Karpas-422 (cell line): ENCODE data around the gene NOS1AP. TPM values are rescaled to one million over a fixed set of nuclear protein-coding genes. Genes with fewer than 3 reads are reported as not detected.
"Not testable (repeated sequence)": the region's sequence is repeated elsewhere in the genome, so short reads cannot be mapped to it uniquely, and the experiment has no call there.

Experiments
- DNase-seq: peaks from one replicate; pipeline ENCODE4 v3.0.0-alpha.2; 2015
- H2AFZ ChIP-seq: fragments of 200-600 bp; sonication (generic); 2 replicates; pipeline ENCODE4 v1.6.1; 2014; ENCODE audit warnings: antibody characterized with exemption, low read length, mixed read lengths
- H3K27ac ChIP-seq: fragments of 200-600 bp; sonication (generic); 2 replicates; pipeline ENCODE4 v1.5.1; 2014; ENCODE audit warnings: mild to moderate bottlenecking, low read length, moderate library complexity
- H3K27me3 ChIP-seq: fragments of 200-600 bp; sonication (generic); 2 replicates; pipeline ENCODE4 v1.6.1; 2014; ENCODE audit warnings: low read length, mixed read lengths
- H3K36me3 ChIP-seq: fragments of 200-600 bp; sonication (generic); 2 replicates; pipeline ENCODE4 v1.6.1; 2014; ENCODE audit warnings: low read length, mixed read lengths; ENCODE audit not compliant: insufficient read depth
- H3K4me1 ChIP-seq: fragments of 200-600 bp; sonication (generic); 2 replicates; pipeline ENCODE4 v1.6.1; 2014; ENCODE audit warnings: mild to moderate bottlenecking, low read length, mixed read lengths
- H3K4me2 ChIP-seq: fragments of 200-600 bp; sonication (generic); 2 replicates; pipeline ENCODE4 v1.6.1; 2014; ENCODE audit warnings: low read length, low read depth, mild to moderate bottlenecking; ENCODE audit not compliant: poor library complexity, severe bottlenecking
- H3K4me3 ChIP-seq: fragments of 200-600 bp; sonication (generic); 2 replicates; pipeline ENCODE4 v1.5.1; 2014; ENCODE audit warnings: mild to moderate bottlenecking, antibody characterized with exemption, low read length, mixed read lengths
- H3K79me2 ChIP-seq: fragments of 200-600 bp; sonication (generic); 2 replicates; pipeline ENCODE4 v1.6.1; 2014; ENCODE audit warnings: mild to moderate bottlenecking, low read length, mixed read lengths
- H3K9ac ChIP-seq: fragments of 200-600 bp; sonication (generic); 2 replicates; pipeline ENCODE4 v1.6.0; 2014; ENCODE audit warnings: low read length
- H3K9me2 ChIP-seq: fragments of 200-600 bp; sonication (generic), shearing (Covaris generic); replicated peaks from 2 replicates; pipeline ENCODE4 v1.6.0; 2014; ENCODE audit warnings: mild to moderate bottlenecking, low read length, moderate library complexity; ENCODE audit not compliant: insufficient read depth
- H3K9me3 ChIP-seq: fragments of 300-700, 200-600 bp; sonication (generic); 2 replicates; pipeline ENCODE4 v1.6.1; 2014; ENCODE audit warnings: low read length, mixed read lengths
- H4K20me1 ChIP-seq: fragments of 200-600 bp; sonication (generic); 2 replicates; pipeline ENCODE4 v1.6.1; 2014; ENCODE audit warnings: mild to moderate bottlenecking, antibody characterized with exemption, low read length, low read depth; ENCODE audit not compliant: insufficient read depth
- total RNA-seq: library from RNA; depleted of rRNA; stranded (reverse); fragments of >200 nt; shearing (Covaris generic); gene quantifications from 2 replicates; pipeline ENCODE4 v1.2.3, GENCODE V29; 2014; ENCODE audit warnings: low replicate concordance

Gene NOS1AP
- total RNA-seq, 1 experiment from 2014 or later: not detected

DNA sequence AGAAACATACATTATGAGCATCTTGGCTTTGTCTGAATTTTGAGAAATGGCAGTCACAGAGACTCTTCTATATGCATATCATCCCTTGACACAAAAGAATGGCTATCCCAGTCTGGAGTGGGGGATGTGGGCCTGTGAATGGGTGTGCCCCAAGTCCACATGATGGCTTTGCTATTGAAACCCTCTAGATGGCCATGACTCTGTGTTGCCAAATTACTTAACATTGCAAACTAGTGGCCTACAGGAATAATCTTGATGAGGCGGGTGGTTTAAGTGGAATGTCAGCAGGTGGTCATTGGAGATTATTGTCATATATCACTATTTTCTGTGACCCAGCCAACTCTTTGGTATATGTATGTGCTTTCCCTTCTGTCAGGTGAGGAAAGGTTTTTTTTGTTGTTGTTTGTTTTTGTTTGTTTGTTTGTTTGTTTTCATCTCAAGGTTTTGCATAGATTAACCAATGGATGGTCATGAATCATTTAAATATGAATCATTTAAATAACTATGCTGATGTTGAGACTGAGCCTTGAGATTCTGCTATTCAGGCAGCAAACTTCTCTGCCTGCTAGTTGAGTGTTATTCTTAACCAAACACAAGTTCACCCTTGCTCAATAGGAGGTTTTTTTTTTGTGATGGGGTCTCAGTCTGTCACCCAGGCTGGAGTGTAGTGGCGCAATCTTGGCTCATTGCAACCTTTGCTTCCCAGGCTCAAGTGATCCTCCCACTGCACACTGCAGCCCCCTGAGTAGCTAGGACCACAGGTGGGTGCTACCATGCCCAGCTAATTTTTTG is 103.0 kb downstream of the NOS1AP start:
- no peaks in the 10 kb centered on the region for H3K36me3 ChIP-seq
- H3K27me3 ChIP-seq: no peaks in the 10 kb centered on the region
- no peak for DNase-seq
- no peaks in the 10 kb centered on the region for H3K9me2 ChIP-seq
- no peak overlapping the region for H3K4me3 ChIP-seq
- H3K79me2 ChIP-seq: no peaks in the 10 kb centered on the region
- H3K27ac ChIP-seq: no peak overlapping the region
- no peaks in the 10 kb centered on the region for H4K20me1 ChIP-seq
- no peak overlapping the region for H3K4me2 ChIP-seq
- H3K4me1 ChIP-seq: no peaks in the 10 kb centered on the region
- no peak overlapping the region for H3K9ac ChIP-seq
- no peak overlapping the region for H2AFZ ChIP-seq
- no peaks in the 10 kb centered on the region for H3K9me3 ChIP-seq

DNA sequence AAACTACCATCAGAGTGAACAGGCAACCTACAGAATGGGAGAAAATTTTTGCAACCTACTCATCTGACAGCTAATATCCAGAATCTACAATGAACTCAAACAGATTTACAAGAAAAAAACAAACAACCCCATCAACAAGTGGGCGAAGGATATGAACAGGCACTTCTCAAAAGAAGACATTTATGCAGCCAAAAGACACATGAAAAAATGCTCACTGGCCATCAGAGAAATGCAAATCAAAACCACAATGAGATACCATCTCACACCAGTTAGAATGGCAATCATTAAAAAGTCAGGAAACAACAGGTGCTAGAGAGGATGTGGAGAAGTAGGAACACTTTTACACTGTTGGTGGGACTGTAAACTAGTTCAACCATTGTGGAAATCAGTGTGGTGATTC is 104.1 kb downstream of the NOS1AP start:
- H3K9me2 ChIP-seq, H3K4me3 ChIP-seq, H3K4me1 ChIP-seq, DNase-seq, H3K79me2 ChIP-seq, H2AFZ ChIP-seq, H3K4me2 ChIP-seq, H4K20me1 ChIP-seq, H3K27ac ChIP-seq, H3K36me3 ChIP-seq, H3K9ac ChIP-seq, H3K9me3 ChIP-seq, H3K27me3 ChIP-seq: not testable (repeated sequence)

GRCh38 chr1:162174027-162174426 is 104.5 kb downstream of the NOS1AP start:
- H3K9me3 ChIP-seq, H3K4me1 ChIP-seq, H3K79me2 ChIP-seq: not testable (repeated sequence)

GRCh38 chr1:162175379-162176081 is 106.0 kb downstream of the NOS1AP start:
- Histone ChIP-seq H3K4me2 (no peak overlapping the region), H3K9me2 (no peaks in the 10 kb centered on the region), H4K20me1 (no peaks in the 10 kb centered on the region), H3K9me3 (no peaks in the 10 kb centered on the region), H3K9ac (no peak overlapping the region), H3K36me3 (no peaks in the 10 kb centered on the region), H3K4me3 (no peak overlapping the region), H2AFZ (no peak overlapping the region), H3K79me2 (no peaks in the 10 kb centered on the region), H3K27ac (no peak overlapping the region), H3K27me3 (no peaks in the 10 kb centered on the region), H3K4me1 (no peaks in the 10 kb centered on the region)
- no peak for DNase-seq

More at GRCh38 chr1:162174027-162174426, 104.5 kb downstream of the NOS1AP start:
- H4K20me1 ChIP-seq, H3K9me2 ChIP-seq, H2AFZ ChIP-seq, H3K4me3 ChIP-seq, H3K27me3 ChIP-seq, H3K9ac ChIP-seq, H3K27ac ChIP-seq, H3K36me3 ChIP-seq, H3K4me2 ChIP-seq, DNase-seq: not testable (repeated sequence)

DNA sequence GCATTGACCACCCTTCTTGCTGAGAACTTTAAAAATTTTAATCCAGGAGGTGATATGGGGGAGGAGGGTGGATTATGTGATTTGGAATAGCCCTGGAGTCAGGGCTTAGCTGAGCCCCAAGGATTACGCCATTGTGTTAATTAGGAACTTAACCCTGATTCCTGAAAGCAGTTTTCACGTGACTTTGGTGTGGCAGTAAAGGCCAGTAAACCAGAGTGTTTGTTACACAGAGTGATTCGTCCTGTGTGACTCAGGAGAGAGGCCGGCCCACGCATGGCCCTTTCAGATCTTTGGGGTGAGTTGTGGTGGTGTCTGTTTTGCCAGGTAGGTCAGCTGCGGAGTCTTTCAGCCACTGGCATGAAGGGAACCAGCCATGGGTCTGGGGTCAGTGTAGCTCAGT is 107.6 kb downstream of the NOS1AP start:
- no peaks in the 10 kb centered on the region for H4K20me1 ChIP-seq
- no peak overlapping the region for H3K4me3 ChIP-seq
- no peak overlapping the region for H3K4me2 ChIP-seq
- no peaks in the 10 kb centered on the region for H3K36me3 ChIP-seq
- no peak for DNase-seq
- H3K79me2 ChIP-seq: no peaks in the 10 kb centered on the region
- H3K9me2 ChIP-seq: no peaks in the 10 kb centered on the region
- H3K27me3 ChIP-seq: no peaks in the 10 kb centered on the region
- no peaks in the 10 kb centered on the region for H3K9me3 ChIP-seq
- no peak overlapping the region for H3K9ac ChIP-seq
- no peak overlapping the region for H2AFZ ChIP-seq
- H3K4me1 ChIP-seq: no peaks in the 10 kb centered on the region
- no peak overlapping the region for H3K27ac ChIP-seq

DNA sequence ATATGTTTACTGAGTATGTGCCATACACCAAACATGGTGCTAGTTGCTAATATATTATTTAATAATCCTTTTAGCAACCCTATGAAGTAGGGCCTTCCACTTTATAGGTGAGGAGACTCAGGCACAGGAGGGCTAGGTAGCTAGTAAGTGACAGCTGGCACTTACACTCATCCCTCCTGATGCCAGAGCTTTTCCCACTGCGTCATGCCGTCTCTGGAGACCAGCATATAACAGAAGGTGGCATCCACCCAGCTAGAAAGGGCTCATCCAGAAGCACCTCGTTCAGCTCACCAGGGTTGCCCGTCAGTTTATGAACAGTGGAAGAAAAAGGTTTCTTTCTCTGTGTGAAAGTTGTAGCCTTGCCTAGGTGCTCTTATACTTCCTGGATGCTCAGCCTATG is 108.9 kb downstream of the NOS1AP start:
- DNase-seq: no peak
- H2AFZ ChIP-seq: no peak overlapping the region
- H3K9ac ChIP-seq: no peak overlapping the region
- no peaks in the 10 kb centered on the region for H3K36me3 ChIP-seq
- H3K4me2 ChIP-seq: no peak overlapping the region
- no peak overlapping the region for H3K27ac ChIP-seq
- no peaks in the 10 kb centered on the region for H3K27me3 ChIP-seq
- no peaks in the 10 kb centered on the region for H3K9me2 ChIP-seq
- H3K4me1 ChIP-seq: no peaks in the 10 kb centered on the region
- no peaks in the 10 kb centered on the region for H3K79me2 ChIP-seq
- no peaks in the 10 kb centered on the region for H3K9me3 ChIP-seq
- H4K20me1 ChIP-seq: no peaks in the 10 kb centered on the region
- no peak overlapping the region for H3K4me3 ChIP-seq

DNA sequence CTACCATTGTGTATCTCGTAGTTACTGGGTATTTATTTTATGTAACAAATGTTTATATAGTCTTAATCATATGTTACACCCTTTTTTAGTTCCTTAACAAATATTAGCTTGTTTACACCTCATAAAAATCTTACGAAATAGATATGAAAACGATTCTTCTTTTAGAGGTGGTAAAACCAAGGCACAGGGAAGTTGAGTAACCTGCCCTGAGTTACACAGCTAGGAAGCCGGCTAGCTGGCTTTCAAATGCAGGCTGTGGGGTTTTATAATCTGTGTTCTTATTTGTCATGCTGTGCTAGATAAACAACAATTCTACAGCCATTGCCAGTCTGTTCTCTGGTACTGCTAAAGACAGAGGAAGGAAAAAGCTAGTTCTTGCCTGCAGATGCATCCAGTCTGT is 109.6 kb downstream of the NOS1AP start:
- H3K4me3 ChIP-seq: no peak overlapping the region
- no peaks in the 10 kb centered on the region for H3K36me3 ChIP-seq
- H3K9me3 ChIP-seq: no peaks in the 10 kb centered on the region
- no peak overlapping the region for H2AFZ ChIP-seq
- H3K4me2 ChIP-seq: no peak overlapping the region
- H3K79me2 ChIP-seq: no peaks in the 10 kb centered on the region
- H3K9me2 ChIP-seq: no peaks in the 10 kb centered on the region
- no peaks in the 10 kb centered on the region for H4K20me1 ChIP-seq
- H3K4me1 ChIP-seq: no peaks in the 10 kb centered on the region
- DNase-seq: no peak
- no peak overlapping the region for H3K27ac ChIP-seq
- H3K27me3 ChIP-seq: no peaks in the 10 kb centered on the region
- H3K9ac ChIP-seq: no peak overlapping the region

DNA sequence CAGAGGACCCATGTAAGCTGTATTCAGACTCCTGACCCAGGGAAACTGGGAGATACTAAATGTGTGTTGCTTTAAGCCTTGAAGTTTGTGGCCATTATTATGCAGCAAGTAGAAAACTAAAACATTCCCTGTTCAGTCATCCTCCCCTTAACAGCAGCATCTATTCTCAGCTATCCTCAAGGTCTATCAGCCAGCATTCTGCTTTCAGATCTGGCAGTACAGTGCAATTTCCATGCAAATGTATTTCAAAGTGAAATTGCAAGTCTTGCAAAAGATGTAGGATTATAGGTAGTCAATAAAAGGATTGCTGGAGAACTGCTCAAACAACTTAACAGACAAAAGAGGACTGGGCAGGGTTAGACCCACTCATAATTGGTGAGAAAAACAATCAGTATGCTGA is 111.3 kb downstream of the NOS1AP start:
- no peak overlapping the region for H3K4me2 ChIP-seq

More for the DNA sequence above, 111.3 kb downstream of the NOS1AP start:
- Histone ChIP-seq H3K9ac (no peak overlapping the region), H3K4me1 (no peaks in the 10 kb centered on the region), H3K27ac (no peak overlapping the region), H2AFZ (no peak overlapping the region), H3K9me2 (no peaks in the 10 kb centered on the region), H3K36me3 (no peaks in the 10 kb centered on the region), H3K27me3 (no peaks in the 10 kb centered on the region), H3K9me3 (no peaks in the 10 kb centered on the region), H4K20me1 (no peaks in the 10 kb centered on the region; the same call in 1 of the 2 replicates), H3K4me3 (no peak overlapping the region), H3K79me2 (no peaks in the 10 kb centered on the region)
- no peak for DNase-seq
